OCI-LY1 (cell line): ENCODE measurements around the gene LGMN.

Experiments used
- H2AFZ ChIP-seq: fragments of 200-600 bp; sonication (generic), shearing (Covaris generic); 2 replicates; pipeline ENCODE4 v1.6.0; 2014; ENCODE audit warnings: antibody characterized with exemption, mild to moderate bottlenecking, low read length
- H3F3A ChIP-seq: fragments of 200-600 bp; sonication (generic), shearing (Covaris generic); 2 replicates; pipeline ENCODE4 v1.6.0; 2014; ENCODE audit warnings: mild to moderate bottlenecking, antibody characterized with exemption, low read length, moderate library complexity; ENCODE audit not compliant: insufficient read depth
- H3K27ac ChIP-seq: fragments of 200-600 bp; sonication (generic); 2 replicates; pipeline ENCODE4 v1.5.1; 2014; ENCODE audit warnings: low read length, mixed run types, mild to moderate bottlenecking, low read depth; ENCODE audit not compliant: poor library complexity, severe bottlenecking
- H3K27me3 ChIP-seq: fragments of 200-600 bp; sonication (generic); 2 replicates; pipeline ENCODE4 v1.6.0; 2014; ENCODE audit warnings: antibody characterized with exemption, mild to moderate bottlenecking, low read length, moderate library complexity; ENCODE audit not compliant: insufficient read depth
- H3K36me3 ChIP-seq: fragments of 200-600 bp; sonication (generic); 2 replicates; pipeline ENCODE4 v1.6.1; 2014; ENCODE audit warnings: mild to moderate bottlenecking, antibody characterized with exemption, low read length, moderate library complexity, mixed read lengths; ENCODE audit not compliant: insufficient read depth
- H3K4me1 ChIP-seq: fragments of 200-600 bp; sonication (generic); 2 replicates; pipeline ENCODE4 v1.5.1; 2014; ENCODE audit warnings: mild to moderate bottlenecking, low read length, moderate library complexity; ENCODE audit not compliant: insufficient read depth, severe bottlenecking
- H3K4me2 ChIP-seq: fragments of 200-600 bp; sonication (generic), shearing (Covaris generic); 2 replicates; pipeline ENCODE4 v1.6.1; 2014; ENCODE audit warnings: low read length
- H3K4me3 ChIP-seq: fragments of 200-600 bp; sonication (generic); 2 replicates; pipeline ENCODE4 v1.5.1; 2014; ENCODE audit warnings: low read length, low read depth, mild to moderate bottlenecking, mixed read lengths; ENCODE audit not compliant: poor library complexity, severe bottlenecking
- H3K79me2 ChIP-seq: fragments of 200-600 bp; shearing (Covaris generic); 2 replicates; pipeline ENCODE4 v1.6.1; 2016; ENCODE audit warnings: mixed run types, low read length, mixed read lengths; ENCODE audit not compliant: insufficient read depth
- H3K9ac ChIP-seq: fragments of 200-600 bp; sonication (generic), shearing (Covaris generic); 2 replicates; pipeline ENCODE4 v1.6.1; 2014; ENCODE audit warnings: mild to moderate bottlenecking, low read length, mixed read lengths
- H3K9me2 ChIP-seq: fragments of 200-600 bp; sonication (generic), shearing (Covaris generic); 2 replicates; pipeline ENCODE4 v1.6.1; 2014; ENCODE audit warnings: low read depth, mild to moderate bottlenecking, low read length, mixed read lengths
- H3K9me3 ChIP-seq: fragments of 200-600 bp; shearing (Covaris generic); 2 replicates; pipeline ENCODE4 v1.6.1; 2014; ENCODE audit warnings: low read length, mixed read lengths
- H4K20me1 ChIP-seq: fragments of 200-600 bp; sonication (generic), shearing (Covaris generic); 2 replicates; pipeline ENCODE4 v1.6.0; 2016; ENCODE audit warnings: mild to moderate bottlenecking, low read length; ENCODE audit not compliant: insufficient read depth
- EZH2 ChIP-seq: fragments of 200-600 bp; sonication (generic), shearing (Covaris generic); IDR thresholded peaks from 2 replicates; pipeline ENCODE4 v1.8.0; 2017; ENCODE audit warnings: borderline replicate concordance, mixed run types, mild to moderate bottlenecking, antibody characterized with exemption, low read length, moderate library complexity, mixed read lengths
- TF ChIP-seq, protein P1 (sequence below): fragments of 200-600 bp; sonication (generic), shearing (Covaris generic); IDR thresholded peaks from 2 replicates; pipeline ENCODE4 v1.5.1; 2017; ENCODE audit warnings: mild to moderate bottlenecking, antibody characterized with exemption, low read length, moderate library complexity, mixed read lengths

The LGMN gene

DNA sequence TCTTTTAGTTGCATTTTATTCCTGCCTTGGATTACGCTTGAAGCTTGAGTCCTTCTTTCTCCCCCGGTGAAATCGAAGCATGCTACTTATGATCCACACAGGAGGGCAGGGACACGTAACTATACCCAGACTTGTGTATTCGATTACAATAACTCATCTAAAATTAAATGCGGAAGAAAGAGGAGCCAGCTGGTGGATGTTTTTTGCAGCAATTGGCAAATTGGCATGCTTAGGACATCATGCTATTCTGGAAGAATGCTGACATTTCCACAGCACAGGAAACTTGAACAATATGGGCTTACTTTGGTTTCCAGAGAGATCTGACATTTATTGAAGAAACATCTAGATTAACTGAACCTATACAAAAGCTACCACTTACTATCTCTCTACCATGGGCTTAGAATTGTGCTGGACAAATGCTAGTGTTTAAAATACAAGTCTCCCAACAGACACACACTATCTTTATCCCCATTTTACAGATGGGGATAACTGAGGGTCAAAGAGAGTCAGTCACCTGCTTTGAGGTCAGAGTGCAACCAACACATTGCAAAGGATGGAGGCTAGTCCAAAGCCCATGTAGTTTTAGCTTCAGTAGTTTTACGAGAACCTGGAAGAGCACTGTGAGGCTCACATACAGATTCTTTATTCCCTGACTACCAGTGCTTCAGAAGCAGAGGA, 36.3 kb downstream of the LGMN start:
- H3F3A ChIP-seq = no peaks in the 10 kb centered on the region
- H3K4me1 ChIP-seq = no peaks in the 10 kb centered on the region
- H3K27ac ChIP-seq = no peak overlapping the region
- no peak overlapping the region for H3K4me2 ChIP-seq
- H3K9me2 ChIP-seq = no peaks in the 10 kb centered on the region
- no peaks in the 10 kb centered on the region for H3K27me3 ChIP-seq
- no peak overlapping the region for H2AFZ ChIP-seq
- H3K36me3 ChIP-seq = no peaks in the 10 kb centered on the region
- no peaks in the 10 kb centered on the region for H4K20me1 ChIP-seq
- H3K4me3 ChIP-seq = no peak overlapping the region
- no peaks in the 10 kb centered on the region for H3K9me3 ChIP-seq
- H3K9ac ChIP-seq = no peak overlapping the region
- TF ChIP-seq, protein P1, sequence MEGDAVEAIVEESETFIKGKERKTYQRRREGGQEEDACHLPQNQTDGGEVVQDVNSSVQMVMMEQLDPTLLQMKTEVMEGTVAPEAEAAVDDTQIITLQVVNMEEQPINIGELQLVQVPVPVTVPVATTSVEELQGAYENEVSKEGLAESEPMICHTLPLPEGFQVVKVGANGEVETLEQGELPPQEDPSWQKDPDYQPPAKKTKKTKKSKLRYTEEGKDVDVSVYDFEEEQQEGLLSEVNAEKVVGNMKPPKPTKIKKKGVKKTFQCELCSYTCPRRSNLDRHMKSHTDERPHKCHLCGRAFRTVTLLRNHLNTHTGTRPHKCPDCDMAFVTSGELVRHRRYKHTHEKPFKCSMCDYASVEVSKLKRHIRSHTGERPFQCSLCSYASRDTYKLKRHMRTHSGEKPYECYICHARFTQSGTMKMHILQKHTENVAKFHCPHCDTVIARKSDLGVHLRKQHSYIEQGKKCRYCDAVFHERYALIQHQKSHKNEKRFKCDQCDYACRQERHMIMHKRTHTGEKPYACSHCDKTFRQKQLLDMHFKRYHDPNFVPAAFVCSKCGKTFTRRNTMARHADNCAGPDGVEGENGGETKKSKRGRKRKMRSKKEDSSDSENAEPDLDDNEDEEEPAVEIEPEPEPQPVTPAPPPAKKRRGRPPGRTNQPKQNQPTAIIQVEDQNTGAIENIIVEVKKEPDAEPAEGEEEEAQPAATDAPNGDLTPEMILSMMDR = no peak
- H3K79me2 ChIP-seq = no peaks in the 10 kb centered on the region

DNA sequence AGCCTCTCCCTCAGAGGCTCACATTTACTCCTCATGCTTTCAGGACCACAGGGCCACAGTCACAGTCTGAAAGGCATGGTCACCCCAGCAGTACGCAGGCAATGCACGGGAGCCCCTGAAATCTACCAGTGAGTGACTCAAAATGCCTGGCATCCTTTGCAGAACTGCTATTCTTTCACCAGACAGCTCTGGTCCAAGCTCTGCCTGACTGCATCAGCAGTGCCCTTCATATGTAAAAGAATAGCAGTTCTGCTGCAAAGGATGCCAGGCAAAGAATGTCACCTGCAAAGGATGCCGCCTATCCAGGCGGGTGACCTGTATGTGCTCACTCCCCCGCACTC, 38.5 kb downstream of the LGMN start:
- Histone ChIP-seq H3K9me2 (no peaks in the 10 kb centered on the region), H3K27ac (no peak overlapping the region), H4K20me1 (no peaks in the 10 kb centered on the region), H2AFZ (no peak overlapping the region), H3K4me1 (no peaks in the 10 kb centered on the region), H3K79me2 (no peaks in the 10 kb centered on the region), H3K27me3 (no peaks in the 10 kb centered on the region), H3K4me3 (no peak overlapping the region), H3K36me3 (no peaks in the 10 kb centered on the region), H3K9ac (no peak overlapping the region), H3K4me2 (no peak overlapping the region), H3F3A (no peaks in the 10 kb centered on the region), H3K9me3 (no peaks in the 10 kb centered on the region)
- TF ChIP-seq EZH2 = no peak
- TF ChIP-seq, protein P1 = no peak

DNA sequence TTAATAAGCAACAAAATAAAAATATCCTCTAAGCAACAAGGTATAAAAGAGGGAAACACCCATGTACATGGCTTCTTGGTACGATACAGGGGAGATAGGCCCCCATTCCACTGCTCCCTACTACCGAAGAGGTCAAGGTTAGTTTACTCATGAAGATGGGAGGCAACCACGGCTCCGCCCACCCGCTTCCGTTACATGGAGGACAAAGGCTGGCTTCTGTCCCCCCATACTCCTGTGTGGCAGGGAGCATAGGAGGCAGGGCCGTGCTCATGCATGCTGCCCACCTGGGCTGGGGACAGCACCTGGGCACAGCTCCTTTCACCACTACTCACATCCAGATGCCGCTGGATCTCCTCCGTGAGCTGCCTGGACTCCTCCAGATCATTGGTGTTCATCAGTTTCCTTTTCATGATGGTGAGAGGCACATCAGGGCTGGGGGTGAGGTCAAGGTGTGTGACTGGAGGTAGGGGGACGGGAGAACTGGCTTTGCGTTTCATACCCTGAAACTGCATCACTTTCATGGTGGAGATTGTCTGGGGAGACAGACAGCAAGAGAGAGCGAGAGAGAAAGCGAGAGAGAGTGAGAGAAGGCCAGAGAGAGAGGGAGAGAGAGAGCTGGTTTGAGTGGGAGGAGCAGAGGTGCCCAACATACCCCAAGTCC, 39.0 kb downstream of the LGMN start:
- no peak overlapping the region for H3K4me3 ChIP-seq
- H3K27ac ChIP-seq = no peak overlapping the region
- H4K20me1 ChIP-seq = no peaks in the 10 kb centered on the region
- no peaks in the 10 kb centered on the region for H3K79me2 ChIP-seq
- TF ChIP-seq, protein P1 = no peak
- no peak for TF ChIP-seq EZH2
- H3K9ac ChIP-seq = no peak overlapping the region
- no peak overlapping the region for H3K4me2 ChIP-seq
- H3K4me1 ChIP-seq = no peaks in the 10 kb centered on the region
- no peaks in the 10 kb centered on the region for H3K9me3 ChIP-seq
- no peak overlapping the region for H2AFZ ChIP-seq
- no peaks in the 10 kb centered on the region for H3K27me3 ChIP-seq
- no peaks in the 10 kb centered on the region for H3K36me3 ChIP-seq
- H3F3A ChIP-seq = no peaks in the 10 kb centered on the region
- H3K9me2 ChIP-seq = no peaks in the 10 kb centered on the region
